GM21529 (cell line): ENCODE data around the gene HABP4.
A peak's percentile ranks its signal among the peaks of the same experiment; 100 is the strongest.

Experiments used
- ATAC-seq: cut with Tn5 transposase; IDR thresholded peaks from one replicate; pipeline ENCODE4 v1.9.1; 2021; ENCODE audit not compliant: unreplicated experiment

HABP4 gene

GRCh38 chr9:96435345-96435744 lies 14.6 kb upstream of the HABP4 start:
- no peak for ATAC-seq

DNA sequence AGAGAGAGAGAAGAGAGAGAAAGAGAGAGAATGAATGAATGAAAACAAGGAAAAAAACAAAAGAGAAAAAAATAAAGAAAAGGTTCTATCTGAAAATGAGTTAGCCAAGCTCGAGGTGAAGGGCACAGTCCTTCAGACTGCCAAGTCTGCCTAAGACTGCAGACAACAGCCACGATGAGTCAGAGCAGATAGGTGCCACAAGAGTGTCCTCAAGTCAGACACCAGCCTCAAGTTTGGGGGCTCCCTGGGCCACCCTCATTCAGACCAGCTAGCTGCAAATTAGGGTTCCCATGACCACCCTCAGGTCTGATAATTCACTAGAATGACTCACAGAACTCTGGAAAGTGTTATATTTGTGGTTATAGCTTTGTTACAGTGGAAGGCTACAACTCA lies 13.9 kb upstream of the HABP4 start:
- no peak for ATAC-seq

- ATAC-seq: no peak
Observed at GRCh38 chr9:96436456-96437126, 13.4 kb upstream of the HABP4 start.

GRCh38 chr9:96437454-96437853 lies 12.5 kb upstream of the HABP4 start:
- no peak for ATAC-seq

DNA sequence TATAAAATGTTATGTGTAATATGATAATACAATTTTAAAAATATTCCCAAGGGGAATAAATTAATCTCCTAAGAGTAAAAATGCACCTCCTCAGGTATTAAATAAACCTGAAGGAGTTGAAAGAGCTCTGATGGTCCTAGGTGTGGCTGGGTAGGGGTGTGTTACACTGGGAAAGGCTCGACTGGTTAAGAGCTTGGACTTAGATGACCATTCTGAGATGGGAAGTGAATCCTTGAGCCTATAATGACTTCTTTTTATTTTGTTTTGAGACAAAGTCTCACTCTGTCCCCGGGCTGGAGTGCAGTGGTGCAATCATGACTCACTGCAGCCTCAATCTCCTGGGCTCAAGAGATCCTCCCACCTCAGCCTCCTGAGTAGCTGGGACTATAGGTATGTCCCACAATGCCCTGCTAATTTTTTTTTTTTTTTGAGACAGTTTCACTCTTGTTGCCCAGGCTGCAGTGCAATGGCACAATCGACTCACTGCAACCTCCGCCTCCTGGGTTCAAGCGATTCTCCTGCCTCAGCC lies 9.2 kb upstream of the HABP4 start:
- ATAC-seq: no peak

DNA sequence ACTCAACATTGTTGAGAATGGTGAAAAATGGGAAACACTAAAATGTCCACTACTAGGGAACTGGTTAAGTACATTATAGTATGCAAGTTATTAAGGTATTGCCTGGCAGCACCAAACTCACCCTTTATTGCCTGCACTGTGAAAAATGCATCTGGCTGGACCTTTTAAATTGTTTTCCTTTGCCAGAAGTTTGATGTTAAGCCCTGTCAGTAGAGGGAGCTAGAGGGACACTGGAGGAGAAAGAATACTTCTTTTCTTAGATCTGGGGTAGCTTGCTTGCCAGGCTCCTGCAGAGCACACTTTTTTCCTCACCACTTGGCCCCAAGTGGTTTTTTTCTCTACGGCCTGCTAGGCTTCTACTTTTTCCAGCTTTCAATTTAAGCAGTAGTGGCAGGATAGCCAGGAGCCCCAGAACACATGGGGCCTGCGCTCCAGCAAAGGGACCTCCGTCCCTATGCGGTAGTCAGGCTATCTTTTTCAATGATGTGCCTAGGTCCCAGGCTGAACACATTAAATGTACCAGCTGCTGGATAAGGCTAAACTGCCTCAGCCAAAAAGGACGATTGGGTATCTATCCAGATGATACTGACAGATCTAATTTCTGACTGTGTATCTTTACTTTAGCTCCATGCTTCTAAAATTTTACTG lies 8.0 kb upstream of the HABP4 start:
- no peak for ATAC-seq

GRCh38 chr9:96442491-96442890 lies 7.5 kb upstream of the HABP4 start:
- no peak for ATAC-seq

GRCh38 chr9:96447406-96447805 lies 2.6 kb upstream of the HABP4 start:
- ATAC-seq: no peak

DNA sequence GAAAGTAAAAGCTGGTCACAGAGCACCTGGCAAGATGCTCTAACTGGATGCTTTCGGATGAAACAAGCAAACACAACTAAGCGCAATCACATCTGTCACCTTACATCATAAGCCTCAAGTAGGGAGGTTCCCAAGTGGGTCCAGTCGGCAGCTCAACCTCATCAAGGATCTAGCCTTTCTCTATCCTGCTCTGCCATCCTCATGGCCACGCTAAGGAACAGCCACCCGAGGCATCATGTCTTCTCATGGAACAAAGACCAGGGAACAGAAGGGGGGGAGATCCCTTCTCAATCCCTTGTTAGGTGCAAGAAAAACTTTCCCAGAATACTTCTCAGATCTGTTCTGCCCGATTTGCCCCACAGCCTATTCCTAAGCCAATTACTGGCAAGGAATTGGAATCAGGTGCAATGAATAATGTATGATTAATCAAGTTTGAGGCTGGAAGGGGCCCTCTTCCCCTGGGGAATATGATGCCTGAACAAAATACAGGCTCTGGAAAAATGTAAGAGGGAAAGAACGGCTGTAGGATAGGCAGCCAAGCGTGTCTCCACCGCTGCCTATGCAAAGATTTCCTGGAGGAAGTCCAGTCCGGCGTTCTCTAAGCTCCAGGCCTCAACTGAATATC lies 1.3 kb upstream of the HABP4 start:
- ATAC-seq: no peak

- ATAC-seq: peak; percentile 26
Observed at GRCh38 chr9:96449523-96449844, 485 bp upstream of the HABP4 start.

DNA sequence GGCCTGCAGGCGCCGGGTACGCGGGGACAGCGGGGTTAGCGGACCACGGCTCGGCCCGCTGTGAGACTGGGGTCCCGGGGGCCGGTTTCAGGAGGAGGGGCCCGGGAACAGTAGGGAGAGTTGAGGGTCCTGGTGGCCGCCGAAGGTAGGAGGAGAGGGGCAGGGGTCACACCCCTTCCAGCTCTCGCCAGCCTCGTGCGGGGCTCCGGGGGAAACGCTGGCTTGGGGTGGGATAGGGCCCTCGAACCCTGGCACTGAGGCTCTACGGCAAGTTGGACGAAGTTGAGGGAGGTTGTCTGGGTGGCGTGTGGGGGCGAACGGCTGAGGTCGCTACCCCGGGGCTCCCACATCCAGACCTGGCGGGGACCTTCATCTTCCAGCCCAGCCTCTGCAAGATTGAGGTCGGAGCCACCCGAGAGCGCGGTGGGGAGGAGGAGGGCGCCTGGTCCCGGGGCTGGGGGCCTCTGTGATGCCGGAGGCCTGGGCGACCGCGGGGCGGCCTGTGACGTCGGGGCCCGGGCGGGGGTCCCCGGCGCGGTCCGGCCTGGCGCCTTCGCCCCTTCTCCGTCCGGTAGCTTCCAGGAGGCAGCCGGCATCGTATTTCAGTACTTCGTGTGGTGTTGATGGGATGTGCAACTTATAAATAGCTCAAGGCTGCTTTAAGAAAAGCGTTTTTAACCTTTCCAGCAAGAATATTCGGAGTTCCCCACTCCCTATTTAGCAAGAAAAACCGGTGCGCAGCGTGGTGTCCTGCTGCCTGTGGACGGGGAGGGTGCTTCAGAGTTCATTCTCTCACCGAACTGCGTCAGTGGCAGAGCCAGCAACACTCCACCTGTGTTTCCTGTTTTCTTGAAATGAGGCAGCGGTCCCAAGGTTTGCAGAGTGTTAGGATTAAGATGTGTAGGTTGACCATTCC lies 902 bp downstream of the HABP4 start:
- ATAC-seq: peak; percentile 6

GRCh38 chr9:96453625-96454024 lies 3.7 kb downstream of the HABP4 start:
- ATAC-seq: no peak

GRCh38 chr9:96457266-96457665 lies 7.3 kb downstream of the HABP4 start:
- ATAC-seq: no peak

DNA sequence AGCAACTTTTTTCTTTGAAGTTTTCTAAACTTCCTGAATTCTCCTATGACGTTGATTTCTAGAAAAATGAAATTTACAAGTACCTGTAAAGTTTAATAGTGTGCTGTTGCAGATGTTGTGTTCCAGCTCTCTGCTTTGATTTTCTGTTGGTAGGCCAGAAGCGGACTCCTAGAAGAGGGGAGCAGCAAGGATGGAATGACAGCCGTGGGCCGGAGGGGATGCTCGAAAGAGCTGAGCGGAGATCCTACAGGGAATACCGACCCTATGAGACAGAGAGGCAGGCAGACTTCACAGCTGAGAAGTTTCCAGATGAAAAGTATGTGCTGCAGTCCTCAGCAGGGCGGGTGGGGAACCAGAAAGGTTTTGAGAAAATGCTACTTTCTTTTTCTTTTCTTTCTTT lies 8.3 kb downstream of the HABP4 start:
- no peak for ATAC-seq

DNA sequence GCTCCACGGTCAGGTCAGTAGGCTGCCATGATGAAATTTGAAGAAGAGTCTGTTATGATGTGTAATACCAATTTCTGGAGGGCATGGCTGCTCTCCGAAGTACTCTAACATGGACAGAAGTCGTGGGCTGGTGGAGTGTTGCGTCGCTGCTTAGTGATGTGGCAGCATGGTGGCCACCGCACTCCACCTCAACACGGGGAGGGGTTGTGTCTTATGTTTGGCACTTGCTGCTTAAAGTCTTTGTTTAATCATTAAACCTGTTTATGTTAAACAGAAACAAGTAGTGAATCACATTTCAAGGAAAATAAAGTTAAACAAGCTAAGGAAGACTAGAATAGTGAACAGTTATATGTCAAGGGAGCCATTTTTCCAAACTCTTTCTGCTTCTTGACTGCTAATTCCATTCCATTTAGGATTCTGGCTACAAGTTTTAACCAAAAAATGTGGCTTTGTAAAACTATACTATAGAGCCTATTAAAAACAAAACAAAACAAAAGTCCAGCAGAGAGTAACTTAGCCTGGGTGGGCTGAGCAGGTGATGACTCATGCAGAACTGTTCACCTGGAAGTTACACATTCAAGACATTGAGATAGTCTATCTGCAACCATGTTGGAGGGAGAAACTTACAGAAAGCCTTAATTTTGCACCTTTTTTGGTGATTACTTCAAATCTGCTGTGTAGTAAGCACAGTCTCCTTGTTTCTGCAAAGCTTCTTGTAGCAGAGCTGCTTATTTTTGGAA lies 9.5 kb downstream of the HABP4 start:
- ATAC-seq: no peak

- no peak for ATAC-seq
Observed at GRCh38 chr9:96460470-96460869, 10.5 kb downstream of the HABP4 start.

- ATAC-seq: no peak
Observed at GRCh38 chr9:96460882-96461281, 10.9 kb downstream of the HABP4 start.

DNA sequence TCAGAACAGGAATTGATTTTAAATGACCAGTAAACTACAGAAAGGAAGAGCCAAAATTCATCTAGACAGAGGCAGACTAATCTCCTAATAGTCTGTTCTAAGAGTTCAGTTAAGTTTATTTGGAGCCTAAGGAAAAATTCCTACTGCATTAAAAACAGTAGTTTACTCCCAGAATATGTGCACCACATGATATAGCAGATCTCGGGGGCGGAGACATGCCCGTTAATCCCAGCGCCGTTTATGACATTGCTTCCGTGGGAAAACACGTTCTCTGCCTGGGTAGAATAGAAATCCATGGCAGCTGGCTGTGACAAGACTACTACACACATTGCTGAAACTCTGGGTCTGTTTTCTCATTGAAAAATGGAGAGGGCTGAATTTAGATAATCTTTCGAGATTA lies 11.4 kb downstream of the HABP4 start:
- ATAC-seq: no peak

DNA sequence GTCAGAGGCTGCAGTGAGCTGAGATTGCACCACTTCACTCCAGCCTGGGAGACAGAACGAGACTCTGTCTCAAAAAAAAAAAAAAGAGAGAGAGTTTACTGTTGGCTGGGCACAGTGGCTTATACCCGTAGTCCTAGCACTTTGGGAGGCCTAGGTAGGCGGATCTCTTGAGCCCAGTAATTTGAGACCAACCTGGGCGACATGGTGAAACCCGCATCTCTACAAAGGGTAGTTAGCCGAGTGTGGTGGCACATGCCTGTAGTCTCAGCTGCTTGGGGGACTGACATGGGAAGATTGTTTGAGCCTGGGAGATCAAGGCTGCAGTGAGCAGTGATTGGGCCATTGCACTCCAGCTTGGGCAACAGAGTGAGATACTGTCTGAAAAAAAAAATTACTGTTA lies 12.6 kb downstream of the HABP4 start:
- no peak for ATAC-seq

DNA sequence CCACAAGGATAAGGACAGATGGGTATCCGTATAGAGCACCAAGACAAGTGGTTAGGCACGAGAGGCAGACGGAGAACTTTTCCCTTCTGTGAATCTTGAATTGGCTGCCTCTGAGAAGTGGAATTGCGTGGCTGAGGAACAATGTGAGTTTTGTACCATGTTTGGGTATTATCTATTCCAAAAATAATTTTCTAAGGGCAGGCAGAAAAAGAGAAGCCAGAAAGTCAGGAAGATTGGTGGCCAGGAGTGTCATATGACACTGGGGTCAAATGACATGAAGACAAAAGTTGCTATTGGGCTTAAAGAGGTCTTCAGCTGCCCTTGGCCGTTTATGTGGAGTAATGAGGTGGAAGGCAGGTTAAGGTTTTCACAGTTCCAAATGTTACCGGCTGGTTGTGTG lies 14.5 kb downstream of the HABP4 start:
- no peak for ATAC-seq

DNA sequence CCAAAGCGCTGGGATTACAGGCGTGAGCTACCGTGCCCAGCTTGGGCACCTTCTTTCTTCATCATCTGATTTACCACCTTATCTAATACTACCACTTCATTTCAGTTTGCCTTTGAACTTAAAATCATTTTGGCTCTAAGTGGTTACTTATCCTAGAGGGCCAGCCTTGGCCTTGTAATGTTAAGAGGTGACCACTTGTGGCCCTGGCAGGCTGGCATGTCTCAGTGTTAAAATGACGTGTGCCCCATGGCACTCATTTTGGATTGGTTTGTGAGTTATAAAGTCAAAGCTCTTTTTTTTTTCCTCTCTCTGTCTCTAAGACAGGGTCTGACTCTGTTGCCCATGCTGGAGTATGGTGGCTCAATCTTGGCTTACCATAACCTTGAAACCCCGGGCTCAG lies 17.8 kb downstream of the HABP4 start:
- ATAC-seq: no peak
